NCI-H2107 treated with DMSO at 0.1 percent for 48 hours (cell line): Measurements from ENCODE around the gene ATG9B.

Experiments used
- DNase-seq: peaks from one replicate; lab custom pipeline; 2025; ENCODE audit not compliant: unreplicated experiment; lab: John Stamatoyannopoulos, UW

Gene ATG9B

GRCh38 chr7:150968734-150969372 lies 55.4 kb downstream of the ATG9B start:
- DNase-seq, result peak; percentile 63

GRCh38 chr7:150968056-150968733 lies 56.1 kb downstream of the ATG9B start:
- DNase-seq, result no peak

GRCh38 chr7:150967349-150967748 lies 56.9 kb downstream of the ATG9B start:
- no peak for DNase-seq

GRCh38 chr7:150966002-150966401 lies 58.3 kb downstream of the ATG9B start:
- DNase-seq, result no peak

- DNase-seq, result no peak
These were observed 58.9 kb downstream of the ATG9B start for GRCh38 chr7:150965273-150965830.
